Natural killer cell (primary cell): ENCODE measurements around the gene CREB5. TPM values are rescaled to one million over a fixed set of nuclear protein-coding genes. Genes with fewer than 3 reads are reported as not detected.
"Not testable (repeated sequence)": the region's sequence is repeated elsewhere in the genome, so short reads cannot be mapped to it uniquely, and the experiment has no call there.

Experiments
- ATAC-seq, 3 donors: fragments of 150-1000 bp in 2 of 3; fragments of 200-7000 bp in 1 of 3; cut with Tn5 transposase; 1 replicate in 1 of 3; 2 replicates in 2 of 3; pipeline ENCODE4 v1.10.0; 2021; ENCODE audit warnings: mild to moderate bottlenecking in 2 of 3, moderate library complexity in 2 of 3
- DNase-seq, 2 donors: peaks; one replicate each; pipeline versions ENCODE4 v3.0.0 to v3.0.0-alpha.2; 2013 to 2021; ENCODE audit warnings: mixed read lengths in 1 of 2
- H3K27ac ChIP-seq: one replicate; pipeline ENCODE4 v1.5.1; 2013; ENCODE audit warnings: mild to moderate bottlenecking, low read length
- H3K27me3 ChIP-seq: one replicate; pipeline ENCODE4 v1.6.1; 2013; ENCODE audit warnings: low read length; ENCODE audit not compliant: control insufficient read depth, insufficient read depth
- H3K36me3 ChIP-seq: one replicate; pipeline ENCODE4 v1.6.1; 2013; ENCODE audit warnings: low read length; ENCODE audit not compliant: control insufficient read depth, insufficient read depth
- H3K4me1 ChIP-seq: one replicate; pipeline ENCODE4 v1.6.1; 2013; ENCODE audit warnings: low read length; ENCODE audit not compliant: control insufficient read depth, insufficient read depth
- H3K4me3 ChIP-seq: one replicate; pipeline ENCODE4 v1.5.1; 2013; ENCODE audit warnings: low read length
- H3K9me3 ChIP-seq: one replicate; pipeline ENCODE4 v1.6.1; 2013; ENCODE audit warnings: low read length; ENCODE audit not compliant: control insufficient read depth, insufficient read depth
- H3K27ac Mint-ChIP-seq, 2 donors: one replicate each; pipeline ENCODE4 v1.8.0; 2022; ENCODE audit warnings: mild to moderate bottlenecking in 2 of 2, mixed read lengths in 2 of 2, moderate library complexity in 1 of 2
- H3K27me3 Mint-ChIP-seq, 2 donors: one replicate each; pipeline ENCODE4 v1.8.0; 2022; ENCODE audit warnings: low read depth in 2 of 2, mixed read lengths in 2 of 2
- H3K36me3 Mint-ChIP-seq: one replicate; pipeline ENCODE4 v1.8.0; 2022; ENCODE audit warnings: mixed read lengths
- H3K4me1 Mint-ChIP-seq, 2 donors: one replicate each; pipeline ENCODE4 v1.8.0; 2022; ENCODE audit warnings: mixed read lengths in 2 of 2
- H3K4me3 Mint-ChIP-seq: one replicate; pipeline ENCODE4 v1.8.0; 2022; ENCODE audit warnings: mild to moderate bottlenecking, moderate library complexity, mixed read lengths
- H3K9me3 Mint-ChIP-seq, 2 donors: one replicate each; pipeline ENCODE4 v1.8.0; 2022; ENCODE audit warnings: mixed read lengths in 2 of 2
- WGBS: methylation state at CpG from one replicate; pipeline ENCODE4 v1.1.7; 2013; ENCODE audit warnings: missing lambda C conversion rate; ENCODE audit not compliant: insufficient coverage; 5-methylcytosine and 5-hydroxymethylcytosine counted together
- intact Hi-C: fragments of 100-400 bp; cut with micrococcal nuclease; formaldehyde crosslinking; loops from one replicate; pipeline ENCODE4 v1.14.2; 2022
- total RNA-seq, 4 donors: library from RNA; stranded (reverse); fragments of 120-200 nt in 1 of 4; gene quantifications; one replicate each; pipeline versions ENCODE4 v1.2.3 to v1.2.4, GENCODE V29; 2013 to 2022
- TF ChIP-seq, protein P1 (sequence below): fragments of 200-600 bp; IDR thresholded peaks from one replicate; pipeline ENCODE4 v1.8.0; 2022; ENCODE audit warnings: antibody characterized with exemption

Gene CREB5
- total RNA-seq, 3 donors from 2014 or later (not counting 1 experiment from before 2014, with no cell fraction given), result 0.52 to 7.0 (median 0.89) TPM

DNA sequence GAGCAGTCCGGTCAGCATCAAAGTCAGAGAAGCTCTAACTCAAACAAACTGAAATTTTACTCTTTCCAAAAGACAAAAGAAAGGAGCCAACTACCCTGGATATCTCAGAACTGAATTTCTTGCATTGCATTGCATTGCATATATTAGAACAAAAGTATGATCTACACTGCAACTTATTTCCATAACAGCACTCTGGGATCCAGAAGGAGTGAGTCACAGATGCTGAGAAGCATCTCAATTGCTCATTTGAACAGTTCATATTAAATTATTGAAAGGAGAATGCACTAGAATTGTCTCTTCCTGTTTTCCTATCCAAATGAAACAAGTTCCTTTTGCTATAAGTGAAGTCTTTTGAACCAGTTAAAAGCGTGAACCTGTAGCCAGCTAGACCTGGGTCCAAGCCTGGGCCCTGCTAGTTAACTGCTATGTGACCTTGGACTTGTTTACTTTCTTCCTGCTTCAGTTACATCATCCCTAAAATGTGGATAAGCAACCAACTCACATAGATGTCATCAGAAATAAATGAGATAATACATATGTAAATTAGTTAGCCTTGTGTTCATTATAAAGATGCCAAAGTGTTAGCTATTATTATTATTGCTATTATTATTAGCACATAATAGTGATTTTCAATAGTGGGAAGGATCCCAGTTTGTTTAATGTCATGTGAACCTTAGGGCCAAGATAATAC lies 184.1 kb downstream of the CREB5 start:
- DNase-seq (no peak), ATAC-seq (no peak)
- Mint-ChIP-seq H3K27ac (no peak overlapping the region), H3K4me1 (peaks cover 1 to 2% of the 10 kb centered on the region in 2 donors), H3K9me3 (no peaks in the 10 kb centered on the region), H3K4me3 (no peak overlapping the region), H3K27me3 (peaks cover 6 to 15% of the 10 kb centered on the region in 2 donors), H3K36me3 (no peaks in the 10 kb centered on the region)
- H3K36me3 ChIP-seq, result no peaks in the 10 kb centered on the region
- whole genome bisulfite sequencing, result 82% methylated on average over 2 of the region's 2 CpGs
- no peak overlapping the region for H3K27ac ChIP-seq
- TF ChIP-seq, protein P1, sequence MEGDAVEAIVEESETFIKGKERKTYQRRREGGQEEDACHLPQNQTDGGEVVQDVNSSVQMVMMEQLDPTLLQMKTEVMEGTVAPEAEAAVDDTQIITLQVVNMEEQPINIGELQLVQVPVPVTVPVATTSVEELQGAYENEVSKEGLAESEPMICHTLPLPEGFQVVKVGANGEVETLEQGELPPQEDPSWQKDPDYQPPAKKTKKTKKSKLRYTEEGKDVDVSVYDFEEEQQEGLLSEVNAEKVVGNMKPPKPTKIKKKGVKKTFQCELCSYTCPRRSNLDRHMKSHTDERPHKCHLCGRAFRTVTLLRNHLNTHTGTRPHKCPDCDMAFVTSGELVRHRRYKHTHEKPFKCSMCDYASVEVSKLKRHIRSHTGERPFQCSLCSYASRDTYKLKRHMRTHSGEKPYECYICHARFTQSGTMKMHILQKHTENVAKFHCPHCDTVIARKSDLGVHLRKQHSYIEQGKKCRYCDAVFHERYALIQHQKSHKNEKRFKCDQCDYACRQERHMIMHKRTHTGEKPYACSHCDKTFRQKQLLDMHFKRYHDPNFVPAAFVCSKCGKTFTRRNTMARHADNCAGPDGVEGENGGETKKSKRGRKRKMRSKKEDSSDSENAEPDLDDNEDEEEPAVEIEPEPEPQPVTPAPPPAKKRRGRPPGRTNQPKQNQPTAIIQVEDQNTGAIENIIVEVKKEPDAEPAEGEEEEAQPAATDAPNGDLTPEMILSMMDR, result no peak
- H3K4me1 ChIP-seq, result no peaks in the 10 kb centered on the region
- H3K9me3 ChIP-seq, result no peaks in the 10 kb centered on the region
- H3K4me3 ChIP-seq, result no peak overlapping the region
- intact Hi-C loops, result no loop called here
- H3K27me3 ChIP-seq, result no peaks in the 10 kb centered on the region

DNA sequence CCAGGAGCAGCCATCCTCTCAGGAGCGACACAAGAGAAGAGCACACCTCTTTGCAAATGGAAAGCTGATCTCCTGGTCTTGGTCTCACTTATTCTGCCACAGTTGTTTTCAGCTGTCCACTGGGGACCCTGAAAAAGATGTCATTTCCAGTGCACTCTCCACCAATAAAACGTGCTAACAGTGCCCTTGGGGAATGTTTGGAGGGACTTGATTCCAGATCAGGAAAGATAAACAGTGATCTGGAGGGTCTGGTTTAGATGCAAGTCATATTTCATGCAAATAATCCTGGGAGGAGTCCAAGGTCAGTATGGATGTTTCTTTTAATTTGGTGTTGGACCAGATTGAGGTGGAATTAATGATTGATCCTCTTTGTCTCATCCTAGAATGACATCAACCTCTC lies 185.0 kb downstream of the CREB5 start:
- H3K27ac ChIP-seq, result no peak overlapping the region
- H3K4me1 Mint-ChIP-seq, result no peaks in the 10 kb centered on the region
- H3K4me3 ChIP-seq, result no peak overlapping the region
- no peaks in the 10 kb centered on the region for H3K36me3 Mint-ChIP-seq
- ATAC-seq (no peak), DNase-seq (no peak)
- no peaks in the 10 kb centered on the region for H3K4me1 ChIP-seq
- peaks cover 6 to 16% of the 10 kb centered on the region in 2 donors for H3K27me3 Mint-ChIP-seq
- H3K27ac Mint-ChIP-seq, result no peak overlapping the region
- no peak overlapping the region for H3K4me3 Mint-ChIP-seq
- no peaks in the 10 kb centered on the region for H3K27me3 ChIP-seq
- TF ChIP-seq, protein P1, result no peak
- no peaks in the 10 kb centered on the region for H3K36me3 ChIP-seq
- 85% methylated on average over 2 of the region's 2 CpGs for WGBS
- no peaks in the 10 kb centered on the region for H3K9me3 ChIP-seq
- intact Hi-C loops, result no loop called here
- H3K9me3 Mint-ChIP-seq, result no peaks in the 10 kb centered on the region

DNA sequence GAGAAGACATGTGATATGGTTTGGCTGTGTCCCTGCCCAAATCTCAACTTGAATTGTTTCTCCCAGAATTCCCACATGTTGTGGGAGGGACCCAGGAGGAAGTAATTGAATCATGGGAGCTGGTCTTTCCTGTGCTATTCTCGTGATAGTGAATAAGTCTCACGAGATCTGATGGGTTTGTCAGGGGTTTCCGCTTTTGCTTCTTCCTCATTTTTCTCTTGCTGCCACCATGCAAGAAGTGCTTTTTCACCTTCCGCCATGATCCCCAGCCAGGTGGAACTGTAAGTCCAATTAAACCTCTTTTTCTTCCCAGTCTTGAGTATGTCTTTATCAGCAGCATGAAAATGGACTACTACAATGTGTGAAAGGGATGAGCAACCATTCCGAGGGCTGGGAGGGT lies 185.7 kb downstream of the CREB5 start:
- H3K4me3 Mint-ChIP-seq, H3K4me1 Mint-ChIP-seq, H3K9me3 Mint-ChIP-seq, intact Hi-C loops, H3K27ac Mint-ChIP-seq, H3K36me3 ChIP-seq, DNase-seq, ATAC-seq, H3K4me1 ChIP-seq, H3K36me3 Mint-ChIP-seq, H3K27ac ChIP-seq, H3K27me3 ChIP-seq, H3K4me3 ChIP-seq, H3K9me3 ChIP-seq: not testable (repeated sequence)
- 76% methylated on average over 4 of the region's 5 CpGs for WGBS
- peaks cover 6 to 16% of the 10 kb centered on the region in 2 donors for H3K27me3 Mint-ChIP-seq

DNA sequence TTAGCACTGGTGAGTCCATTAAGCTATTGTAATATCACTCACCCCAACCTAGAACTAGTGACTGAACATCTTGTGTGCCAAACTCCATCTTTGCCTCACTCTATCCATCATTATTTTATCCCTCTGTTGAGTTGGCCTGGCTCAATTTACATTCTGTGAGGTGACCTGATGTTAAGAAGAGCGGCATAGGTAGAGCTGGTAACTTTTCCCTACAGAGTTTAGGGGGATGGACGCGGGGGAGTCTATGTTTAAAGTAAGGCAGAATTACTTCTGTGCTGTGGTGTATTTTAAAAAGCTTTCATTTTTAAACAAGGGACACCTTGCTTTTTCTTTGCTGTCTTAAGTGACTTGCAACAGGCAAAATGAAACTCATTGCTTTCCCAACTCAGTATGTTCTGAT lies 186.3 kb downstream of the CREB5 start:
- Mint-ChIP-seq H3K4me3 (no peak overlapping the region), H3K36me3 (no peaks in the 10 kb centered on the region)
- WGBS, result 91% methylated on average over 3 of the region's 3 CpGs

More for the DNA sequence above, 186.3 kb downstream of the CREB5 start:
- no peak for DNase-seq
- intact Hi-C loops, result no loop called here
- Histone ChIP-seq H3K27ac (no peak overlapping the region), H3K9me3 (no peaks in the 10 kb centered on the region), H3K4me1 (no peaks in the 10 kb centered on the region), H3K4me3 (no peak overlapping the region), H3K36me3 (no peaks in the 10 kb centered on the region), H3K27me3 (no peaks in the 10 kb centered on the region)
- H3K9me3 Mint-ChIP-seq, result no peaks in the 10 kb centered on the region
- no peak overlapping the region for H3K27ac Mint-ChIP-seq
- H3K27me3 Mint-ChIP-seq, result peaks cover 6 to 16% of the 10 kb centered on the region in 2 donors
- H3K4me1 Mint-ChIP-seq, result no peaks in the 10 kb centered on the region
- ATAC-seq, result no peak
- TF ChIP-seq, protein P1, result no peak
